Right atrium auricular region (tissue), 2 donors: ENCODE measurements around the gene CCNDBP1. TPM values are rescaled to one million over a fixed set of nuclear protein-coding genes. Genes with fewer than 3 reads are reported as not detected.
"Not testable (repeated sequence)": the region's sequence is repeated elsewhere in the genome, so short reads cannot be mapped to it uniquely, and the experiment has no call there.

Experiments used
- DNase-seq: peaks from one replicate; pipeline ENCODE4 v3.0.0-alpha.2; 2019; ENCODE audit warnings: low spot score
- H3K27ac ChIP-seq, 2 donors: fragments of 200-600 bp; sonication (generic); 1 replicate in 1 of 2; 2 replicates in 1 of 2; pipeline ENCODE4 v1.5.1; 2016 to 2019
- H3K27me3 ChIP-seq, 2 donors: fragments of 200-600 bp; sonication (generic); one replicate each; pipeline versions ENCODE4 v1.5.1 to v1.6.0; 2017 to 2019
- H3K36me3 ChIP-seq: fragments of 200-600 bp; sonication (generic); one replicate; pipeline ENCODE4 v1.5.1; 2016
- H3K4me1 ChIP-seq, 2 donors: fragments of 200-600 bp; sonication (generic); one replicate each; pipeline versions ENCODE4 v1.5.1 to v1.6.0; 2017 to 2019
- H3K4me3 ChIP-seq, 2 donors: fragments of 200-600 bp; sonication (generic); 1 replicate in 1 of 2; 2 replicates in 1 of 2; pipeline ENCODE4 v1.5.1; 2017 to 2019; ENCODE audit warnings: mild to moderate bottlenecking in 1 of 2, moderate library complexity in 1 of 2
- H3K9me3 ChIP-seq, 2 donors: fragments of 200-600 bp; sonication (generic); one replicate each; pipeline ENCODE4 v1.5.1; 2019
- total RNA-seq, 2 donors: library from RNA; depleted of rRNA; stranded (reverse); fragments of >200 nt; gene quantifications; one replicate each; pipeline ENCODE4 v1.1.0, GENCODE V29; 2016
- TF ChIP-seq, protein P1 (sequence below), 2 donors: fragments of 200-600 bp; sonication (generic); IDR thresholded peaks; one replicate each; pipeline ENCODE4 v1.5.1; 2019; ENCODE audit warnings: antibody characterized with exemption in 2 of 2

The CCNDBP1 gene
- total RNA-seq, 2 donors from 2014 or later, result 50.9 to 60.1 TPM

GRCh38 chr15:43218908-43219706 lies 33.9 kb downstream of the CCNDBP1 start:
- H3K36me3 ChIP-seq, result no peaks in the 10 kb centered on the region
- TF ChIP-seq, protein P1, sequence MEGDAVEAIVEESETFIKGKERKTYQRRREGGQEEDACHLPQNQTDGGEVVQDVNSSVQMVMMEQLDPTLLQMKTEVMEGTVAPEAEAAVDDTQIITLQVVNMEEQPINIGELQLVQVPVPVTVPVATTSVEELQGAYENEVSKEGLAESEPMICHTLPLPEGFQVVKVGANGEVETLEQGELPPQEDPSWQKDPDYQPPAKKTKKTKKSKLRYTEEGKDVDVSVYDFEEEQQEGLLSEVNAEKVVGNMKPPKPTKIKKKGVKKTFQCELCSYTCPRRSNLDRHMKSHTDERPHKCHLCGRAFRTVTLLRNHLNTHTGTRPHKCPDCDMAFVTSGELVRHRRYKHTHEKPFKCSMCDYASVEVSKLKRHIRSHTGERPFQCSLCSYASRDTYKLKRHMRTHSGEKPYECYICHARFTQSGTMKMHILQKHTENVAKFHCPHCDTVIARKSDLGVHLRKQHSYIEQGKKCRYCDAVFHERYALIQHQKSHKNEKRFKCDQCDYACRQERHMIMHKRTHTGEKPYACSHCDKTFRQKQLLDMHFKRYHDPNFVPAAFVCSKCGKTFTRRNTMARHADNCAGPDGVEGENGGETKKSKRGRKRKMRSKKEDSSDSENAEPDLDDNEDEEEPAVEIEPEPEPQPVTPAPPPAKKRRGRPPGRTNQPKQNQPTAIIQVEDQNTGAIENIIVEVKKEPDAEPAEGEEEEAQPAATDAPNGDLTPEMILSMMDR (IDR thresholded peaks at IDR 0.05), result no peak

GRCh38 chr15:43219929-43220928 lies 35.0 kb downstream of the CCNDBP1 start:
- H3K9me3 ChIP-seq, result no peaks in the 10 kb centered on the region
- no peak for DNase-seq
- H3K36me3 ChIP-seq, result no peaks in the 10 kb centered on the region
- no peak overlapping the region for H3K4me3 ChIP-seq
- H3K27ac ChIP-seq, result no peak overlapping the region
- H3K4me1 ChIP-seq, result no peaks in the 10 kb centered on the region
- no peaks in the 10 kb centered on the region for H3K27me3 ChIP-seq
- TF ChIP-seq, protein P1 (IDR thresholded peaks at IDR 0.05), result no peak

More at GRCh38 chr15:43218908-43219706, 33.9 kb downstream of the CCNDBP1 start:
- no peak for DNase-seq
- no peaks in the 10 kb centered on the region for H3K9me3 ChIP-seq
- no peak overlapping the region for H3K4me3 ChIP-seq
- H3K4me1 ChIP-seq, result peaks cover 0 to 8% of the 10 kb centered on the region in 2 donors
- H3K27ac ChIP-seq, result no peak overlapping the region
- no peaks in the 10 kb centered on the region for H3K27me3 ChIP-seq

DNA sequence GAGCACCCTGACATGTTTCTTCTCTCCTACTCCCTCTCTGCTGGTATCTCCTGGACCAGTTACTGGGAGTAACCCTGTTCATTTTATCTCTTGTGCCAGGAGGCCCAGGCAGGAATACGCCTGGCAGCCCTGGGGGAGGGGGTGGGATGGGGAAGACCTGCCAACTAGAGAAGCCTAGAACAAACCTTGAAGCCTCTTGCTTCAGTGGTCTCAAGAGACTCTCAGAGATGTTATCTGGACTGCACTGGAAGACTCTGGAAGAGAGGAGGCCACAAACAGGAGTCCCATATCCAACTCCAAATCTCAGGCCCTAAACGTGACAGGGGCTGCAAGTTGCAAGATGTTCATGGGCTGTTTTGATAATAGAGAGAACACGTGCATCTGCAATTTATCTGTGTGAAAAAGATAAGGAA lies 35.8 kb downstream of the CCNDBP1 start, which contains the start of gene EPB42:
Gene EPB42 (minus strand): TSS at position 28 of the 413 bp plus-strand sequence. CDS start 193 bp downstream, outside the sequence.
- Histone ChIP-seq H3K9me3 (no peaks in the 10 kb centered on the region), H3K27me3 (no peaks in the 10 kb centered on the region), H3K27ac (no peak within 1 kb of the TSS), H3K4me1 (no peaks in the 10 kb centered on the region), H3K4me3 (no peak within 1 kb of the TSS), H3K36me3 (no peaks in the 10 kb centered on the region)
- TF ChIP-seq, protein P1 (IDR thresholded peaks at IDR 0.05), result no peak
- DNase-seq, result no peak

GRCh38 chr15:43221422-43221821 lies 36.2 kb downstream of the CCNDBP1 start:
- TF ChIP-seq, protein P1 (IDR thresholded peaks at IDR 0.05), result no peak
- Histone ChIP-seq H3K27me3 (no peaks in the 10 kb centered on the region), H3K4me1 (no peaks in the 10 kb centered on the region), H3K9me3 (no peaks in the 10 kb centered on the region), H3K36me3 (no peaks in the 10 kb centered on the region), H3K27ac (no peak overlapping the region), H3K4me3 (no peak overlapping the region)
- no peak for DNase-seq

DNA sequence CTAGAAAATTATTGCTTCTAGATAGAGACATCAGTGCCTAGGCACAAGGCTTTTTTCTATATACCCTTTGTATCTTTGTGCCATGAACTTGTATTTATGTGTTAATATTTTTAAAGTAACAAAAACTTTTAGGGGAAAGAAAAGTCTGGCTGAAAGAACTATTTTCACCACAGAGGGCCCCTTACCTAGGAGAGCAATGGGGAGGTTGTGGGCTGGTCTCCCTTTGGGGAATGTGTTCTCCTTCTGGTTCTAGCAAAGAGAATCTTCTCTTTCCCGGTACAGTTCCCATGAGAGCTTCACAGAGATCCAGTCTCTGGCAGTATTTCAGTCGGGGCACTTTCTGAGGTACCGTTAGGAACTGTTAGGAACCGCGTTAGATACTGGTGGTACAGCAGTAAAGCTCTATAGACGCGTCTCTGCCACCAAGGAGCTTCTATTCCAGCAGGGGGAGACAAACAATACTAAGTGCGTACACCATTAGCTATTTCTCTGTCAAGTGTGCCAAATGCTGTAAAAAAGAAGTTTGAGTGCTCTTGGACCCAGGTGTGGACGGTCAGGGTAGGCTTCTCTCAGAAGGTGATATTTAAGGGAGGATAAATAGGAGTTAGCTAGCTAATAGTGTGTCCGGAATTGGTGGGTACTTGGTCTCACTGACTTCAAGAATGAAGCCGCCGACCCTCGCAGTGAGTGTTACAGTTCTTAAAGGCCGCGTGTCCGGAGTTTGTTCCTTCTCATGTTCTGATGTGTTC lies 40.2 kb downstream of the CCNDBP1 start:
- Histone ChIP-seq H3K27ac (no peak overlapping the region), H3K9me3 (no peaks in the 10 kb centered on the region), H3K4me1 (peaks cover 0 to 12% of the 10 kb centered on the region in 2 donors), H3K27me3 (no peaks in the 10 kb centered on the region), H3K36me3 (no peaks in the 10 kb centered on the region), H3K4me3 (no peak overlapping the region)
- no peak for DNase-seq
- TF ChIP-seq, protein P1 (IDR thresholded peaks at IDR 0.05), result peak; percentile 37 to 78

DNA sequence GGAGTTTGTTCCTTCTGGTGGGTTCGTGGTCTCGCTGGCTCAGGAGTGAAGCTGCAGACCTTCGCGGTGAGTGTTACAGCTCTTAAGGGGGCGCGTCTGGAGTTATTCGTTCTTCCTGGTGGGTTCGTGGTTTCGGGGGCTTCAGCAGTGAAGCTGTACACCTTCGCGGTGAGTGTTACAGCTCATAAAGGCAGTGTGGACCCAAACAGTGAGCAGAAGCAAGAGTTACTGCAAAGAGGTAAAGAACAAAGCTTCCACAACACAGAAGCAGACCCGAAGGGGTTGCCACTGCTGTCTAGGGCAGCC lies 40.7 kb downstream of the CCNDBP1 start:
- H3K4me1 ChIP-seq, result peaks cover 0 to 15% of the 10 kb centered on the region in 2 donors
- H3K27ac ChIP-seq, H3K27me3 ChIP-seq, H3K9me3 ChIP-seq, H3K4me3 ChIP-seq, H3K36me3 ChIP-seq, DNase-seq: not testable (repeated sequence)
